ENCODE measurements around the gene SERPINA6.
"Not testable (repeated sequence)": the region's sequence is repeated elsewhere in the genome, so short reads cannot be mapped to it uniquely, and the experiment has no call there.

SERPINA6 gene

GRCh38 chr14:94322648-94323570 lies at the start of gene SERPINA6:
Gene SERPINA6 (minus strand): TSS chr14:94323336. CDS start chr14:94314648, 8,688 bp downstream.
- DNase-seq (ENCODE audit: low read depth), result peak; percentile 32

GRCh38 chr14:94372021-94372605 lies 49.0 kb upstream of the SERPINA6 start:
- no peak for DNase-seq (ENCODE audit: low read depth)

- DNase-seq (ENCODE audit: low read depth), result no peak
Observed at GRCh38 chr14:94370524-94370910, 47.4 kb upstream of the SERPINA6 start.

- not testable (repeated sequence) for DNase-seq (ENCODE audit: low read depth)
Observed at GRCh38 chr14:94369766-94370523, 46.8 kb upstream of the SERPINA6 start.

- DNase-seq (ENCODE audit: low read depth), result no peak
Observed at GRCh38 chr14:94368956-94369355, 45.8 kb upstream of the SERPINA6 start.

- no peak for DNase-seq (ENCODE audit: low read depth)
Observed at GRCh38 chr14:94368243-94368590, 45.1 kb upstream of the SERPINA6 start.

- DNase-seq (ENCODE audit: low read depth), result no peak
Observed at GRCh38 chr14:94367347-94368242, 44.5 kb upstream of the SERPINA6 start.

- no peak for DNase-seq (ENCODE audit: low read depth)
Observed at GRCh38 chr14:94366146-94366915, 43.2 kb upstream of the SERPINA6 start, which contains the start of gene SERPINA2. Gene SERPINA2 (minus strand): TSS chr14:94366698.

GRCh38 chr14:94365624-94366023 lies 42.5 kb upstream of the SERPINA6 start:
- no peak for DNase-seq (ENCODE audit: low read depth)

GRCh38 chr14:94364964-94365363 lies 41.8 kb upstream of the SERPINA6 start:
- DNase-seq (ENCODE audit: low read depth), result no peak

- DNase-seq (ENCODE audit: low read depth), result no peak
Observed at GRCh38 chr14:94364037-94364436, 40.9 kb upstream of the SERPINA6 start.

GRCh38 chr14:94363151-94363624 lies 40.1 kb upstream of the SERPINA6 start:
- no peak for DNase-seq (ENCODE audit: low read depth)

- DNase-seq (ENCODE audit: low read depth), result no peak
Observed at GRCh38 chr14:94362614-94363133, 39.5 kb upstream of the SERPINA6 start.

GRCh38 chr14:94361682-94362081 lies 38.5 kb upstream of the SERPINA6 start:
- DNase-seq (ENCODE audit: low read depth), result no peak

- no peak for DNase-seq (ENCODE audit: low read depth)
Observed at GRCh38 chr14:94360945-94361565, 37.9 kb upstream of the SERPINA6 start.

- no peak for DNase-seq (ENCODE audit: low read depth)
Observed at GRCh38 chr14:94357166-94357565, 34.0 kb upstream of the SERPINA6 start.

GRCh38 chr14:94356379-94357056 lies 33.4 kb upstream of the SERPINA6 start:
- no peak for DNase-seq (ENCODE audit: low read depth)

- peak; percentile 57 for DNase-seq (ENCODE audit: low read depth)
Observed at GRCh38 chr14:94355191-94355794, 32.2 kb upstream of the SERPINA6 start.

- DNase-seq (ENCODE audit: low read depth), result no peak
Observed at GRCh38 chr14:94354638-94355185, 31.6 kb upstream of the SERPINA6 start.
